C4-2B (cell line): ENCODE results near the gene WWP2.

ENCODE experiments used
- H3K27ac ChIP-seq: fragments of 450-650 bp; 2 replicates; pipeline ENCODE4 v1.5.1; 2017
- CTCF ChIP-seq: fragments of 450-650 bp; conservative IDR thresholded peaks from 2 replicates; pipeline ENCODE4 v1.5.1; 2017; ENCODE audit warnings: mild to moderate bottlenecking
- ZFX ChIP-seq: fragments of 450-650 bp; IDR thresholded peaks from 2 replicates; pipeline ENCODE4 v1.6.1; 2017

Gene WWP2

GRCh38 chr16:69761983-69762813 lies at the start of gene WWP2:
Gene WWP2, plus strand, starts transcription at chr16:69762332. Its CDS starts 24,679 bp downstream, at chr16:69787011.
- H3K27ac ChIP-seq, result peak within 1 kb of the TSS; percentile 94
- peak; percentile 83 for TF ChIP-seq ZFX
- no peak for TF ChIP-seq CTCF

GRCh38 chr16:69712914-69713581 lies 49.1 kb upstream of the WWP2 start:
- TF ChIP-seq CTCF (no peak), ZFX (no peak)
- H3K27ac ChIP-seq, result no peak overlapping the region

- H3K27ac ChIP-seq, result no peak overlapping the region
- TF ChIP-seq CTCF, result no peak
- TF ChIP-seq ZFX, result no peak
Observed at GRCh38 chr16:69717066-69717465, 45.1 kb upstream of the WWP2 start.

- no peak for TF ChIP-seq ZFX
- TF ChIP-seq CTCF, result no peak
- no peak overlapping the region; the same call in 1 of the 2 replicates for H3K27ac ChIP-seq
Observed at GRCh38 chr16:69718111-69718764, 43.9 kb upstream of the WWP2 start.

GRCh38 chr16:69720822-69721430 lies 41.2 kb upstream of the WWP2 start:
- no peak overlapping the region for H3K27ac ChIP-seq
- no peak for TF ChIP-seq ZFX
- no peak for TF ChIP-seq CTCF

- peak overlapping the region; percentile 61; the same call in 1 of the 2 replicates for H3K27ac ChIP-seq
Observed at GRCh38 chr16:69721441-69721957, 40.6 kb upstream of the WWP2 start.

More at GRCh38 chr16:69721441-69721957, 40.6 kb upstream of the WWP2 start:
- no peak for TF ChIP-seq CTCF
- no peak for TF ChIP-seq ZFX
